Mesenchymal stem cell (in vitro differentiated cells and primary cell): Measurements from ENCODE around the gene RNF227.
A peak's percentile ranks its signal among the peaks of the same experiment; 100 is the strongest.

Experiments
- DNase-seq: peaks from one replicate; pipeline ENCODE4 v3.0.0-alpha.2; 2013
- H2AFZ ChIP-seq: one replicate; pipeline ENCODE4 v1.6.1; 2013; ENCODE audit warnings: low read depth, mild to moderate bottlenecking, control low read depth, inconsistent platforms, low read length, moderate library complexity
- H2AK5ac ChIP-seq: 2 replicates; pipeline ENCODE4 v1.6.1; 2013; ENCODE audit warnings: low read length, moderate library complexity, mild to moderate bottlenecking, inconsistent platforms; ENCODE audit not compliant: severe bottlenecking
- H2BK120ac ChIP-seq: one replicate; pipeline ENCODE4 v1.6.1; 2013; ENCODE audit warnings: low read depth, mild to moderate bottlenecking, inconsistent platforms, low read length, moderate library complexity
- H2BK12ac ChIP-seq, 2 experiments: one replicate each; pipeline ENCODE4 v1.6.1; 2013; ENCODE audit warnings: inconsistent platforms in 2 of 2, low read length in 2 of 2, mild to moderate bottlenecking in 2 of 2, moderate library complexity in 2 of 2, control low read depth in 1 of 2
- H2BK15ac ChIP-seq: one replicate; pipeline ENCODE4 v1.6.1; 2013; ENCODE audit warnings: mild to moderate bottlenecking, low read depth, inconsistent platforms; ENCODE audit not compliant: poor library complexity, severe bottlenecking
- H2BK5ac ChIP-seq: 2 replicates; pipeline ENCODE4 v1.6.1; 2013; ENCODE audit warnings: low read depth, mild to moderate bottlenecking, low read length, control low read depth, inconsistent platforms; ENCODE audit not compliant: poor library complexity, severe bottlenecking
- H3K14ac ChIP-seq, 2 experiments: one replicate each; pipeline ENCODE4 v1.6.1; 2013; ENCODE audit warnings: inconsistent platforms in 2 of 2, low read length in 2 of 2, control low read depth in 1 of 2, mild to moderate bottlenecking in 1 of 2, moderate library complexity in 1 of 2
- H3K18ac ChIP-seq, 2 experiments: one replicate each; pipeline ENCODE4 v1.6.1; 2013; ENCODE audit warnings: inconsistent platforms in 2 of 2, low read length in 2 of 2, control low read depth in 1 of 2, low read depth in 1 of 2, mild to moderate bottlenecking in 1 of 2
- H3K23ac ChIP-seq, 2 experiments: one replicate each; pipeline ENCODE4 v1.6.1; 2013; ENCODE audit warnings: inconsistent platforms in 2 of 2, low read length in 2 of 2, mild to moderate bottlenecking in 2 of 2, moderate library complexity in 2 of 2, control low read depth in 1 of 2
- H3K27ac ChIP-seq: 2 replicates; pipeline ENCODE4 v1.5.1; 2013; ENCODE audit warnings: mild to moderate bottlenecking, moderate library complexity, low read length, control low read depth, inconsistent platforms; ENCODE audit not compliant: poor library complexity, severe bottlenecking
- H3K27me3 ChIP-seq, 2 experiments: 2 replicates each; pipeline versions ENCODE4 v1.6.1 to v1.7.0; 2013; ENCODE audit warnings: low read length in 2 of 2, mild to moderate bottlenecking in 2 of 2, moderate library complexity in 2 of 2, control low read depth in 1 of 2, inconsistent platforms in 1 of 2; ENCODE audit not compliant: control insufficient read depth in 1 of 2, insufficient read depth in 1 of 2
- H3K36me3 ChIP-seq, 2 experiments: 2 replicates each; pipeline versions ENCODE4 v1.6.1 to v1.7.0; 2013; ENCODE audit warnings: low read length in 2 of 2, control low read depth in 1 of 2, inconsistent platforms in 1 of 2, low read depth in 1 of 2, mild to moderate bottlenecking in 1 of 2; ENCODE audit not compliant: insufficient read depth in 2 of 2, control insufficient read depth in 1 of 2
- H3K4ac ChIP-seq, 2 experiments: one replicate each; pipeline ENCODE4 v1.6.1; 2013; ENCODE audit warnings: inconsistent platforms in 2 of 2, low read length in 2 of 2, mild to moderate bottlenecking in 2 of 2, moderate library complexity in 2 of 2, control low read depth in 1 of 2, low read depth in 1 of 2
- H3K4me1 ChIP-seq: 2 replicates; pipeline ENCODE4 v1.6.1; 2013; ENCODE audit warnings: low read depth, low read length, control low read depth; ENCODE audit not compliant: control insufficient read depth, insufficient read depth
- H3K4me2 ChIP-seq: 2 replicates; pipeline ENCODE4 v1.6.1; 2013; ENCODE audit warnings: low read length, mild to moderate bottlenecking, inconsistent platforms; ENCODE audit not compliant: poor library complexity, severe bottlenecking
- H3K4me3 ChIP-seq, 2 experiments: 2 replicates each; pipeline versions ENCODE4 v1.5.1 to v1.7.0; 2013; ENCODE audit warnings: low read length in 2 of 2, mild to moderate bottlenecking in 2 of 2, control low read depth in 1 of 2, low read depth in 1 of 2; ENCODE audit not compliant: insufficient read depth in 1 of 2
- H3K79me1 ChIP-seq: replicated peaks from 2 replicates; pipeline ENCODE4 v1.6.1; 2013; ENCODE audit warnings: mild to moderate bottlenecking, control low read depth, low read length, inconsistent platforms; ENCODE audit not compliant: poor library complexity, severe bottlenecking
- H3K9ac ChIP-seq: 2 replicates; pipeline ENCODE4 v1.7.0; 2013; ENCODE audit warnings: mild to moderate bottlenecking, low read length, moderate library complexity
- H3K9me3 ChIP-seq: 2 replicates; pipeline ENCODE4 v1.7.0; 2013; ENCODE audit warnings: mild to moderate bottlenecking, low read length; ENCODE audit not compliant: control insufficient read depth
- H4K8ac ChIP-seq: one replicate; pipeline ENCODE4 v1.6.1; 2013; ENCODE audit warnings: inconsistent platforms, mild to moderate bottlenecking, low read length, moderate library complexity
- H4K91ac ChIP-seq: one replicate; pipeline ENCODE4 v1.6.1; 2013; ENCODE audit warnings: mild to moderate bottlenecking, low read length, inconsistent platforms
- WGBS: methylation state at CpG from one replicate; pipeline ENCODE4 v1.1.7; 2013; ENCODE audit warnings: mixed read lengths; 5-methylcytosine and 5-hydroxymethylcytosine counted together

The RNF227 gene

DNA sequence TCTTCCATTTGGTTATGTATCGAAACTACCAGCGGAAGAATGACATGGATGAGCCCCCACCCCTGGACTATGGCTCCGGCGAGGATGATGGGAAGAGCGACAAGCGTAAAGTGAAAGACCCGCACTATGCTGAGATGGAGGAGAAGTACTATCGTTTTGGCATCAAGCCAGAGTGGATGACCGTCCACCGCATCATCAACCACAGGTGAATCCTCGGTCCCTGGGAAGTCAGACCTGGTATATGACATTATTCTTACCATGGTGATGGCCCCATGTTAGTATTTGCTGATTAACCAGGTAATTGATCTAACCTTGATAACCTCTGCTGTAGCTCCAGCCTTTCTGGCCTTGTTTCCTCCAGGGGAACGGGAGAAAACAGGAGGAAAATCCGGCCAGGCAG is 19.0 kb downstream of the RNF227 start:
- WGBS: 93% methylated on average over 13 of the region's 13 CpGs

DNA sequence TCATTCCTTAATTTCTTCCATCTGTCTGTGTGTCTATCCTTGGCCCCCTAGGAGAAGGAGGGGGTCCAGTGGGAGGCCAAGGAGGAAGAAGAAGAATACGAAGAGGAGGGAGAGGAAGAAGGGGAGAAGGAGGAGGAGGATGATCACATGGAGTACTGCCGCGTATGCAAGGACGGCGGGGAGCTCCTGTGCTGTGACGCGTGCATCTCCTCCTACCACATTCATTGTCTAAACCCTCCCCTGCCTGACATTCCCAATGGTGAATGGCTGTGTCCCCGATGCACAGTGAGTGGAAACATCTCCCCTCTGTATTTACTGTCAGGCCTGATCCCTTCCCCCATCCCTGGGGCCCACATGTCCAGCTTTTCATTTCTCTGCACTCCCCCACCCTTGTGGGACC is 21.2 kb downstream of the RNF227 start:
- no peak overlapping the region for H3K18ac ChIP-seq
- no peak overlapping the region for H4K8ac ChIP-seq
- no peak overlapping the region for H2BK15ac ChIP-seq
- H3K4me3 ChIP-seq: no peak overlapping the region
- no peak overlapping the region for H2BK5ac ChIP-seq
- no peak overlapping the region for H2BK120ac ChIP-seq
- no peak overlapping the region for H2AFZ ChIP-seq
- peak overlapping the region; percentile 5 for H3K9ac ChIP-seq
- WGBS: 95% methylated on average over 8 of the region's 8 CpGs
- no peak overlapping the region for H3K14ac ChIP-seq
- no peak for DNase-seq
- H2BK12ac ChIP-seq: no peak overlapping the region
- no peak overlapping the region for H3K4ac ChIP-seq
- peaks cover 78 to 84% of the 10 kb centered on the region in 2 experiments for H3K36me3 ChIP-seq
- no peak overlapping the region for H4K91ac ChIP-seq
- no peaks in the 10 kb centered on the region for H3K4me1 ChIP-seq
- no peak overlapping the region for H3K4me2 ChIP-seq
- H3K9me3 ChIP-seq: no peaks in the 10 kb centered on the region
- no peak overlapping the region for H2AK5ac ChIP-seq
- no peak overlapping the region for H3K27ac ChIP-seq
- H3K27me3 ChIP-seq: no peaks in the 10 kb centered on the region
- H3K23ac ChIP-seq: no peak overlapping the region
- H3K79me1 ChIP-seq: peaks cover 60% of the 10 kb centered on the region

More for the DNA sequence above, 19.0 kb downstream of the RNF227 start:
- Histone ChIP-seq H3K27ac (no peak overlapping the region), H3K79me1 (peaks cover 56% of the 10 kb centered on the region), H3K36me3 (peaks cover 78 to 86% of the 10 kb centered on the region in 2 experiments), H3K4me2 (no peak overlapping the region), H2BK5ac (no peak overlapping the region), H2BK12ac (no peak overlapping the region), H2BK120ac (no peak overlapping the region), H3K18ac (no peak overlapping the region), H3K9ac (peak overlapping the region; percentile 54), H3K14ac (no peak overlapping the region), H4K8ac (no peak overlapping the region), H4K91ac (no peak overlapping the region), H3K9me3 (no peaks in the 10 kb centered on the region), H3K4me1 (no peaks in the 10 kb centered on the region), H3K4me3 (no peak overlapping the region), H2AFZ (no peak overlapping the region), H2BK15ac (no peak overlapping the region), H3K23ac (no peak overlapping the region), H2AK5ac (no peak overlapping the region), H3K4ac (no peak overlapping the region), H3K27me3 (no peaks in the 10 kb centered on the region)
- DNase-seq: no peak

DNA sequence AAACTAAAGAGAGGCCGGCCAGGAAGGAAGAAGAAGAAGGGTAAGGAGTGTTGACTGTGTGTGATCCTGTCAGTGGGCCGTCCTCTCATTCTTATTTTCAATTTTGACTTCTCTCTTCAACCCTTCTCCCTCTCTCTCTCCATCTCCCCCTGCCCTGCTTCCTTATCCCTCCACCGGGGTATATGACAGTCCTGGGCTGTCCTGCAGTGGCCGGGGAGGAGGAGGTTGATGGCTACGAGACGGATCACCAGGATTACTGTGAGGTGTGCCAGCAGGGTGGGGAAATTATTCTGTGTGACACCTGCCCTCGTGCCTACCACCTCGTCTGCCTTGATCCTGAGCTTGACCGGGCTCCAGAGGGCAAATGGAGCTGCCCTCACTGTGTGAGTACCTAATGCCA is 21.9 kb downstream of the RNF227 start:
- Histone ChIP-seq H2BK12ac (no peak overlapping the region), H3K4me1 (peaks cover 4% of the 10 kb centered on the region), H3K23ac (no peak overlapping the region), H3K27ac (no peak overlapping the region), H4K91ac (no peak overlapping the region), H3K36me3 (peaks cover 72 to 77% of the 10 kb centered on the region in 2 experiments), H3K79me1 (peaks cover 58% of the 10 kb centered on the region), H4K8ac (no peak overlapping the region), H3K9ac (peak overlapping the region; percentile 5), H2AK5ac (no peak overlapping the region), H2AFZ (no peak overlapping the region), H3K18ac (no peak overlapping the region), H3K9me3 (no peaks in the 10 kb centered on the region), H2BK120ac (no peak overlapping the region), H3K27me3 (no peaks in the 10 kb centered on the region), H3K4me3 (no peak overlapping the region), H3K14ac (no peak overlapping the region), H3K4me2 (no peak overlapping the region), H2BK15ac (no peak overlapping the region), H2BK5ac (no peak overlapping the region), H3K4ac (no peak overlapping the region)
- no peak for DNase-seq
- 99% methylated on average over 7 of the region's 9 CpGs for WGBS

DNA sequence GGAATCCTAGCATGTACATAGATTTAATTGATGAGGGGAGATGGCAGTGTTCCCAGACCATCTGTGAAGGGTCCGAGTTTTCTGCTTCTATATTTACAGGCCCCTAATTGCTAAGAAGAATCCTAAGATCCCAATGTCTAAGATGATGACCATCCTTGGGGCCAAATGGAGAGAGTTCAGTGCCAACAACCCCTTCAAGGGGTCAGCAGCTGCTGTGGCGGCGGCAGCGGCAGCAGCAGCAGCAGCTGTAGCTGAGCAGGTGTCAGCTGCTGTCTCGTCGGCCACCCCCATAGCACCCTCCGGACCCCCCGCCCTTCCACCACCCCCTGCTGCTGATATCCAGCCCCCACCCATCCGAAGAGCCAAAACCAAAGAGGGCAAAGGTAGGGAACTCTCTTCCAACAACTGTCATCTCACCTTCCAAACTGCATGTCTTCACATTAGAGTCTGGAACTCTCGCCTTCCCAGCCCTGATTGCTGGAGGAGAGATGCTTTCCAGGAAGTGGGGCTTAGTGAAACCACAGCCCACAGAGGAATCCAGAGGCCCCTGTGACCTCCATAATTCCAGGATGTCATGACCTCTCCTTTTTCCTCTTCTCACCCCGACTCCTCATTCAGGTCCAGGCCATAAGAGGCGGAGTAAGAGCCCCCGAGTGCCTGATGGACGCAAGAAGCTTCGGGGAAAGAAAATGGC is 22.8 kb downstream of the RNF227 start:
- Histone ChIP-seq H2BK120ac (no peak overlapping the region), H3K27me3 (no peaks in the 10 kb centered on the region), H3K27ac (no peak overlapping the region), H3K23ac (no peak overlapping the region), H2AFZ (no peak overlapping the region), H2BK5ac (no peak overlapping the region), H3K14ac (no peak overlapping the region), H3K36me3 (peaks cover 63 to 68% of the 10 kb centered on the region in 2 experiments), H3K18ac (no peak overlapping the region), H3K9ac (no peak overlapping the region), H3K4me3 (no peak overlapping the region), H3K79me1 (peaks cover 50% of the 10 kb centered on the region), H3K4ac (no peak overlapping the region), H3K4me1 (peaks cover 11% of the 10 kb centered on the region), H4K91ac (no peak overlapping the region), H3K4me2 (no peak overlapping the region), H2AK5ac (no peak overlapping the region), H2BK12ac (no peak overlapping the region), H2BK15ac (no peak overlapping the region), H3K9me3 (no peaks in the 10 kb centered on the region), H4K8ac (no peak overlapping the region)
- DNase-seq: no peak
- 95% methylated on average over 11 of the region's 15 CpGs for WGBS
